ENCODE results near the gene SMIM23. TPM values are rescaled to one million over a fixed set of nuclear protein-coding genes. Genes with fewer than 3 reads are reported as not detected.

Gene SMIM23
- polyA plus RNA-seq, 1 donor, result not detected

- no peak for DNase-seq
These were observed 31.0 kb downstream of the SMIM23 start for GRCh38 chr5:171816666-171817065.

GRCh38 chr5:171820561-171820960 is 34.9 kb downstream of the SMIM23 start:
- DNase-seq, result no peak

DNA sequence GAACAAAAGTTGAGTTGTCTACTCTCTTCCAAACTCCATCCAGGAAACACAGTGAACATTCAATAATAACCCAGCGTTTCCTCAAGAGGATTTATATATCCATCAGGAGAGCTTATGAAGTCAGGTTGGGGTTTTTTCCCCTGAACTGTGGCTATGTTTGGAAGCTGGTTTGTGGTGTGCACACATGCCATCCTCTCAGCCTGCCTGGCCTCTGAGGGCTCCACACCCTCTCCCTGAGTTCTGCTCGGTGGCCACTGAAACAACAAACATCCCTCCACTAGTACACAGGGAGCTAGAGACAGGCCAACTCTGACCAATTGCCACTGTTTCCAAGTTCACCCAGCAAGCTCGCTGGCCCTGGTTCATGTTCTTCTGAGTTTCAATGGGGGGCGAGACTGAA is 35.7 kb downstream of the SMIM23 start:
- DNase-seq, result no peak

DNA sequence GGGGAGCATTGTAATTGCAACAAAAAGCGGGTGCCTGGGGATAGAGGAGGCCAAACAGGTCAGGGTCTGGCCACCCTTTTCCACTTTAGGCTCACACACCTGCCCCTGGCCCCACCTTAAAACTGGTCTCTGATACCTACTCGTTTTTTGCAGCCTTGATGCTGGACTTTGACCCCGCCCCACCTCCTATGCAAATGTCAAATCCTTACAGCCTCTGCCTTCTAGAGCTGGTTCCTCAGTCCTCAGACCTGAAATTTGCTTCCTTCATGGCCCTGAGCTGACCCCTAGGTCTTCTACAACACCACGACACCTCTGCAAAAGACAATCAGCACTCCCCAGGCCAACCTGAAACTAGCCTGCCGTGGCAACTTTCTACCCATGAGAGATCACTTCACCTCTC is 37.7 kb downstream of the SMIM23 start:
- no peak for DNase-seq

DNA sequence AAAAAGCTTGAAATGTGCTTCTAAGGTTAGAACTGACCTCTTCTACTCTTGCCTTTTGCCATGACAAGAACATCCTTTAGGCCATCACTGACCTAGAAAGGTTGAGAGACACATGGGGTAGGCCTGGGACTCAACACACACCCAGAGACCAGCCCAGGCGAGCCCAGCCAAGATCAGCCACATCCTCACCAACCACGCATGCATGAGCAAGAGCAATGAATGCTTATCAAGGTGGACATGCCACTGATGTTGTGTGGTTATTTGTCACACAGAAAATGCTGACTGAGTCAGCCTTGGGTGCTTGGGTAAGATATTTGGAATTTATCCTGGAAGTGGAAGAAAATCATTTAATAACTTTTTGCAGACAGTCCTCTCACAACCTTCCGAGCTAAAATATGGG is 39.4 kb downstream of the SMIM23 start:
- no peak for DNase-seq

DNA sequence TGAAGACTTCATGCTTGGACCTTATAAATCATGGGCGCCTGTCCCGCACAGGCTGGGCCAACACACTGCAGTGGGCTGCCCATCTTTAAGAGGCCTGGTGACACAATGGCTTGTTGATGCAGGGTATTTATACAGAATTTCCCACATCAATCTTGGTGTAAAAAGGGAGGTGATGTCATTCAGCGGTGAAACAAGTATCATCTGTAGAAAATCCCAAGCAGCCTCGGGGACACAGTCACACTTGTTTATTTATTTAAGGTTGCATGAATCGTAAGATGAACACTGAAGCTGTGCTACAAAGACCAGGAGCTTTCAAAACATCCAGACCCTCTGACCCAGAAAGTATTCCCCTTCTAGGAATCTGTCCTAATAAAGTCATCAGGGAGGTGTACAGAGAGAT is 40.5 kb downstream of the SMIM23 start:
- DNase-seq, result no peak

- no peak for DNase-seq
These were observed 41.5 kb downstream of the SMIM23 start for GRCh38 chr5:171827162-171827561.

DNA sequence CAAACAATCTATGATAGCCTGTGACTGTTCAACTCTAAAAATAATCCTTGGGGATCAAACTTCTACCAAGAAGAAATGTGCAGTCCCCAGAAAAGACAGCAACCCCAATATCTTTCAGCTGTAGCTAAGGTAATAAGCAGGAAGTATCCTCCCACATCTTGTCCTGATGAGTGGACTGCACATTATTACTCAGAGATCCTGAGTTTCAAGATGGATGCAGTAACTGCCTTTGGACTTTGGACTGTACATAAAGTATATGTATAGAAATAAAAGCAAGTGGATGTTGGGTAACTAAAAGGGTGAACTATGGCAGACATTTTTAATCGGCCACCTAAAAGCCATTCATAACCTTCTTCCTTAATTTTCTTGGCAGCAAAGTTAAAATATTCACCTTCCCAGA is 45.1 kb downstream of the SMIM23 start:
- no peak for DNase-seq

DNA sequence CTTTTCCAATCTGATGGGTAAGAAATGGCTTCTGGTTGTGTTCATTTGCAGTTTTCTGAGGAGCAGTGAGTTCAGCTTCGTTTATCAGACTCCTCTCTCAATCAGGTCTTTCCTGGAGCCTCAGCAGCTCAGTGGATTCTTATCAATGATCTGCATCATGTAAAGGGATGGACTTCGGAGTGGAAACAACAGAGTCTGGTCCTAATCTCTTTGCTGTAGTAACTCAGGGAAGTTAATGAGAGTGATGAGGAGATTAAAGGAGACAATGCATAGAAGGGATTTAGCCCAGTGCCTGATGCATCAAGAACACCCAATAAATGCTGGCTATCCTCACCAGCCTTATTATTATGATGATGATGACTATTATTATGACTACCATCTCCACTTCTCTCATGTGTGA is 47.2 kb downstream of the SMIM23 start:
- no peak for DNase-seq

GRCh38 chr5:171834461-171834860 is 48.8 kb downstream of the SMIM23 start:
- no peak for DNase-seq

DNA sequence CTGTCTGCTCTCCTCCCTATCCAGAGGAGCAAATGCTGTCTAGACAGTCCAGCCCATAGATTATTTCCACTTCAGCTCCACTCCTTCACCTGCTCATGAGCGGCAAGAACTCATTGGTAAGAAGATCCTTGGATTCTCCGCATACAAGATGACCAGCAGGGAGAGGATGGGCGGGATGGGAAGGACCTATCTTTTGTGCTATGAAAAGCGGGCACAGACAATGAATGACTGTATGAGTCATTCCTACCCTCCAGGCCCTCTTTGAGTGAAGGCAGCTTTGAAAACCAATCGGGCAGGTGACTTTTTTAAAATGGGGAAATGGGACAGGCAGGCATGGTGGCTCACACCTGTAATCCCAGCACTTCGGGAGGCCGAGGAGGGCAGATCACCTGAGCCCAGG is 49.4 kb downstream of the SMIM23 start:
- DNase-seq, result no peak

GRCh38 chr5:171837522-171837921 is 51.9 kb downstream of the SMIM23 start:
- no peak for DNase-seq

- no peak for DNase-seq
These were observed 52.4 kb downstream of the SMIM23 start for GRCh38 chr5:171838066-171838465.

DNA sequence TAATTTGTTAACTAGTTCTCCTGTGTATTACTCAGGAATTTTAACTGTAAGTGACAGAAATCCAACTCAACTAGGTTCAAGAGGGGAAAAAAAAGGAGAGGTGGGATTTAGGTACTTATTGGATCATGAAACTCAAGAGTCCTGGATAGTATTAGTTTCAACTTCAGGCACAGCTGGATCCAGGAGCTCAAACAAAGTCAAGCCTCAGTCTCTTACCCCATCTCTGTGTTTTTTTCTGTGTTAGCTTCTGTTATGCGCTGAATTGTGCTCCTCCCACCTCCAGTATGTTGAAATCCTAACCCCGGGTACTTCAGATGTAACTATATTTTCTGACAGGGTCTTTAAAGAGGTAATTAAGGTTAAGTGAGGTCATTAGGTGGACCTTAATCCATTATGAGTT is 53.5 kb downstream of the SMIM23 start:
- no peak for DNase-seq

DNA sequence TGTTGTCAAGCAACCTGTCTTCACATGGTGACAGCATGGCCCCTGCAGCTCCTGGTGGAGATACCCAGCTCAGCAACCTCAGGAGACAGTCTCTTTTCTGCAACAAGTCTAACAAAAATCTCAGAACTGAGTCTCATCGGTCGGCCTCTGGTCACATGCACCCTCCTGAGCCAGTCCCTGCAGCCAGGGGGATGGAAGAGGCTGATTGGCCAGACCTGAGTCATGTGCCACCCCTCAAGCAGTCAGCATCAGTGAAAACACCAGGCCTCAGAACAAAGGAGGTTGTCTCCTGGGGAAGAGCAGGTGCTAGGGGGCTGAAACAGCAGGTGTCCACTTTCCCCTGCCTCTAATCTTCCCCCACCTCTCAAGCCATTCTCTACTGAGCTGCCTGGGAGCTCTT is 54.4 kb downstream of the SMIM23 start:
- no peak for DNase-seq

Other genes with a start within 250 kb of the SMIM23 start
- 58.1 TPM for gene FBXW11, start 220.8 kb downstream of the SMIM23 start, polyA plus RNA-seq (ENCODE audit: insufficient read length)

Data from left kidney (tissue), 2 donors.